ENCODE data around the gene C10orf71. TPM values are rescaled to one million over a fixed set of nuclear protein-coding genes. Genes with fewer than 3 reads are reported as not detected.
A peak's percentile ranks its signal among the peaks of the same experiment; 100 is the strongest.

Gene C10orf71
- polyA plus RNA-seq, 4 donors = under 0.01 to 0.16 TPM; not detected in 2

GRCh38 chr10:49333192-49333591, 34.2 kb downstream of the C10orf71 start:
- H3K9me3 ChIP-seq (ENCODE audit: control insufficient read depth in 2 of 2, insufficient read depth in 1 of 2, low read depth in 1 of 2, low read length in 1 of 2) = no peaks in the 10 kb centered on the region
- DNase-seq (no peak), FAIRE-seq (no peak)
- no peaks in the 10 kb centered on the region for H3K4me1 ChIP-seq (ENCODE audit: control insufficient read depth in 3 of 3, insufficient read depth in 2 of 3, low read depth in 1 of 3, low read length in 2 of 3)
- H3K27me3 ChIP-seq (ENCODE audit: control insufficient read depth in 3 of 3, insufficient read depth in 3 of 3, low read length in 3 of 3) = no peaks in the 10 kb centered on the region
- H3K27ac ChIP-seq (ENCODE audit: low read depth in 1 of 3, low read length in 2 of 3) = no peak overlapping the region
- H3K36me3 ChIP-seq (ENCODE audit: control insufficient read depth in 3 of 3, insufficient read depth in 2 of 3, low read depth in 1 of 3, low read length in 3 of 3) = no peaks in the 10 kb centered on the region
- 87 to 88% (median 88%) methylated on average over 6 of the region's 6 CpGs for WGBS, 3 donors
- no peak overlapping the region for H3K4me3 ChIP-seq (ENCODE audit: low read depth in 1 of 3, low read length in 3 of 3)

DNA sequence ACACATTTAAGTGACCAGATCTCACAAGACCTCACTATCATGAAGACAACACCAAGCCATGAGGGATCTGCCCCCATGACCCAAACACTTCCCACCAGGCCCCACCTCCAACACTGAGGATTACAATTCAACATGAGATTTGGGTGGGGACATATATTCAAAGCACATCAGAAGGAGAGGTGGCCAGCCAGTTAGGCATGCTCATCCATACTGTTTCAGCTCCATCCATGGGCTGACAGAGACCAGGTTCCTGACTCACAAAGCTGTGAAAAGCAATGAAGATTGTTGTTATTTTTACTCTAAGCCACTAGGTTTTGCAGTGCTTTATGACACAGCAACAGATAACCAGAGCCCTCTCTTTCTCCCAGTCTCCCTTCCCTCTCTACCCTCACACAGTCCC, 36.0 kb downstream of the C10orf71 start:
- H3K27me3 ChIP-seq (ENCODE audit: control insufficient read depth in 3 of 3, insufficient read depth in 3 of 3, low read length in 3 of 3) = no peaks in the 10 kb centered on the region
- FAIRE-seq (no peak), DNase-seq (no peak)
- H3K4me1 ChIP-seq (ENCODE audit: control insufficient read depth in 3 of 3, insufficient read depth in 2 of 3, low read depth in 1 of 3, low read length in 2 of 3) = no peaks in the 10 kb centered on the region
- no peak overlapping the region for H3K27ac ChIP-seq (ENCODE audit: low read depth in 1 of 3, low read length in 2 of 3)
- H3K36me3 ChIP-seq (ENCODE audit: control insufficient read depth in 3 of 3, insufficient read depth in 2 of 3, low read depth in 1 of 3, low read length in 3 of 3) = no peaks in the 10 kb centered on the region
- no peaks in the 10 kb centered on the region for H3K9me3 ChIP-seq (ENCODE audit: control insufficient read depth in 2 of 2, insufficient read depth in 1 of 2, low read depth in 1 of 2, low read length in 1 of 2)
- H3K4me3 ChIP-seq (ENCODE audit: low read depth in 1 of 3, low read length in 3 of 3) = no peak overlapping the region

DNA sequence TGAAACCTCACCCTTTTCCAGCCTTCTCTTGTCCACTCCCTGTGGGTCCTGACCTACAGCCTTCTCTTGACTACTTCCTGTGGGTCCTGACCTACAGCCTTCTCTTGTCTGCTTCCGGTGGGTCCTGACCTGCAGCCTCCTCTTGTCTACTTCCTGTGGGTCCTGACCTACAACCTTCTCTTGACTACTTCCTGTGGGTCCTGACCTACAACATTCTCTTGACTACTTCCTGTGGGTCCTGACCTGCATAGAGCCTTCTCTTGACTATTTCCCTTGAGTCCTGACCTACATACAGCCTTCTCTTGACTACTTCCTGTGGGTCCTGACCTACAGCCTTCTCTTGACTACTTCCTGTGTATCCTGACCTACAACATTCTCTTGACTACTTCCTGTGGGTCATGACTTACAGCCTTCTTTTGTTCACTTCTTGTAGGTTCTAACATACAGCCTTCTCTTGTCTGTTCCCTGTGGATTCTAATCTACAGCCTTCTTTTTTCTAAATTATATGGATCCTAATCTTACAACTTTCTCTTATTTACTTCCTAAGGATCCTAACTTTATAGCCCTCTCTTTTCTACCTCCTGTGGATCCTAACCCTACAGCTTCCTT, 36.5 kb downstream of the C10orf71 start:
- no peak overlapping the region for H3K4me3 ChIP-seq (ENCODE audit: low read depth in 1 of 3, low read length in 3 of 3)
- H3K4me1 ChIP-seq (ENCODE audit: control insufficient read depth in 3 of 3, insufficient read depth in 2 of 3, low read depth in 1 of 3, low read length in 2 of 3) = no peaks in the 10 kb centered on the region
- no peak overlapping the region for H3K27ac ChIP-seq (ENCODE audit: low read depth in 1 of 3, low read length in 2 of 3)
- no peaks in the 10 kb centered on the region for H3K27me3 ChIP-seq (ENCODE audit: control insufficient read depth in 3 of 3, insufficient read depth in 3 of 3, low read length in 3 of 3)
- 65 to 70% (median 65%) methylated on average over 1 of the region's 1 CpG for WGBS, 3 donors
- no peaks in the 10 kb centered on the region for H3K36me3 ChIP-seq (ENCODE audit: control insufficient read depth in 3 of 3, insufficient read depth in 2 of 3, low read depth in 1 of 3, low read length in 3 of 3)
- DNase-seq (peak in 1 of 2 donors; percentile 13), FAIRE-seq (no peak)
- no peaks in the 10 kb centered on the region for H3K9me3 ChIP-seq (ENCODE audit: control insufficient read depth in 2 of 2, insufficient read depth in 1 of 2, low read depth in 1 of 2, low read length in 1 of 2)

- H3K27me3 ChIP-seq (ENCODE audit: control insufficient read depth in 3 of 3, insufficient read depth in 3 of 3, low read length in 3 of 3) = no peaks in the 10 kb centered on the region
- DNase-seq = no peak
- no peak overlapping the region for H3K4me3 ChIP-seq (ENCODE audit: low read depth in 1 of 3, low read length in 3 of 3)
- no peaks in the 10 kb centered on the region for H3K36me3 ChIP-seq (ENCODE audit: control insufficient read depth in 3 of 3, insufficient read depth in 2 of 3, low read depth in 1 of 3, low read length in 3 of 3)
- no peak for FAIRE-seq
- no peaks in the 10 kb centered on the region for H3K4me1 ChIP-seq (ENCODE audit: control insufficient read depth in 3 of 3, insufficient read depth in 2 of 3, low read depth in 1 of 3, low read length in 2 of 3)
- no peaks in the 10 kb centered on the region for H3K9me3 ChIP-seq (ENCODE audit: control insufficient read depth in 2 of 2, insufficient read depth in 1 of 2, low read depth in 1 of 2, low read length in 1 of 2)
- 73 to 83% (median 82%) methylated on average over 1 of the region's 1 CpG for WGBS, 3 donors
- no peak overlapping the region for H3K27ac ChIP-seq (ENCODE audit: low read depth in 1 of 3, low read length in 2 of 3)
These were observed 39.6 kb downstream of the C10orf71 start for GRCh38 chr10:49338604-49339003.

DNA sequence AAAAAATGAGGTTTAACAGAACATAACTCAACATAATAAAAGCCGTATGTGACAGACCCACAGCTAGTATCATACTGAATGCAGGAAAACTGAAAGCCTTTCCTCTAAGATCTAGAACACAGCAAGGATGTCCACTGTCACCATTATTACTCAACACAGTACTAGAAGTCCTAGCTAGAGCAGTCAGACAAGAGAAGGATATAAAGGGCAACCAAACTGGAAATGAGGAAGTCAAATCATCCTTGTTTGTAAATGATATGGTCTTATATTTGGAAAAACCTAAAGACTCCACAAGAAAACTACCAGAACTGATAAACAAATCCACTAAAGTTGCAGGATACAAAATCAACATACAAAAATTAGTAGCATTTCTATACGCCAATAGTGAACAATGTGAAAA, 45.9 kb downstream of the C10orf71 start:
- Histone ChIP-seq H3K4me1 (ENCODE audit: control insufficient read depth in 3 of 3, insufficient read depth in 2 of 3, low read depth in 1 of 3, low read length in 2 of 3) (no peaks in the 10 kb centered on the region), H3K9me3 (ENCODE audit: control insufficient read depth in 2 of 2, insufficient read depth in 1 of 2, low read depth in 1 of 2, low read length in 1 of 2) (peaks cover 0 to 2% of the 10 kb centered on the region in 2 donors), H3K36me3 (ENCODE audit: control insufficient read depth in 3 of 3, insufficient read depth in 2 of 3, low read depth in 1 of 3, low read length in 3 of 3) (no peaks in the 10 kb centered on the region), H3K27me3 (ENCODE audit: control insufficient read depth in 3 of 3, insufficient read depth in 3 of 3, low read length in 3 of 3) (no peaks in the 10 kb centered on the region), H3K4me3 (ENCODE audit: low read depth in 1 of 3, low read length in 3 of 3) (no peak overlapping the region), H3K27ac (ENCODE audit: low read depth in 1 of 3, low read length in 2 of 3) (no peak overlapping the region)
- DNase-seq (no peak), FAIRE-seq (no peak)
- 67 to 93% (median 71%) methylated on average over 2 of the region's 2 CpGs for whole genome bisulfite sequencing, 3 donors

GRCh38 chr10:49347342-49347741, 48.4 kb downstream of the C10orf71 start:
- WGBS, 3 donors = 86 to 98% (median 90%) methylated on average over 4 of the region's 4 CpGs
- Histone ChIP-seq H3K9me3 (ENCODE audit: control insufficient read depth in 2 of 2, insufficient read depth in 1 of 2, low read depth in 1 of 2, low read length in 1 of 2) (peaks cover 0 to 10% of the 10 kb centered on the region in 2 donors), H3K4me1 (ENCODE audit: control insufficient read depth in 3 of 3, insufficient read depth in 2 of 3, low read depth in 1 of 3, low read length in 2 of 3) (no peaks in the 10 kb centered on the region), H3K36me3 (ENCODE audit: control insufficient read depth in 3 of 3, insufficient read depth in 2 of 3, low read depth in 1 of 3, low read length in 3 of 3) (no peaks in the 10 kb centered on the region), H3K4me3 (ENCODE audit: low read depth in 1 of 3, low read length in 3 of 3) (no peak overlapping the region), H3K27ac (ENCODE audit: low read depth in 1 of 3, low read length in 2 of 3) (no peak overlapping the region), H3K27me3 (ENCODE audit: control insufficient read depth in 3 of 3, insufficient read depth in 3 of 3, low read length in 3 of 3) (no peaks in the 10 kb centered on the region)
- no peak for DNase-seq
- FAIRE-seq = no peak

DNA sequence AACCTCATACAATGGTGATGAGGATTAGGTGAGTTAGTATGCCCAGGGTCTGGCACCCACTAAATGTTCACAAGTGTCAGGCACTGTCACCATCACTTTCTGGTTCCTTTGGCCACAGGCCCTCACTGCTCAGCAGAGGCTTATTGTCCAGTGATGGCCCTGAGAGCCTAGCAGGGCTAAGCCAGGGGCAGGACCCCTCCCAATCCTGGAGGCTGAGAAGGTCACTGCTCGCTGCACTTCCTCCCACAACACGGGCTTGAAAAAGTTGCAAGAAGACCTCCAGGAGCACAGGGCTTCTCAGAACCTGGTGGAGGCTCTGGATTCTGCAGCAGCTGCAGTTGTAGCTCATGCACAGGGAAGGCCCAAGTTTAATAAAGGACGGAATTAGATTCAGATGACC, 48.9 kb downstream of the C10orf71 start:
- Histone ChIP-seq H3K36me3 (ENCODE audit: control insufficient read depth in 3 of 3, insufficient read depth in 2 of 3, low read depth in 1 of 3, low read length in 3 of 3) (no peaks in the 10 kb centered on the region), H3K4me1 (ENCODE audit: control insufficient read depth in 3 of 3, insufficient read depth in 2 of 3, low read depth in 1 of 3, low read length in 2 of 3) (no peaks in the 10 kb centered on the region), H3K27ac (ENCODE audit: low read depth in 1 of 3, low read length in 2 of 3) (no peak overlapping the region), H3K4me3 (ENCODE audit: low read depth in 1 of 3, low read length in 3 of 3) (no peak overlapping the region), H3K27me3 (ENCODE audit: control insufficient read depth in 3 of 3, insufficient read depth in 3 of 3, low read length in 3 of 3) (no peaks in the 10 kb centered on the region), H3K9me3 (ENCODE audit: control insufficient read depth in 2 of 2, insufficient read depth in 1 of 2, low read depth in 1 of 2, low read length in 1 of 2) (peaks cover 0 to 10% of the 10 kb centered on the region in 2 donors)
- DNase-seq (no peak), FAIRE-seq (no peak)
- WGBS, 3 donors = 74 to 78% (median 77%) methylated on average over 3 of the region's 3 CpGs

DNA sequence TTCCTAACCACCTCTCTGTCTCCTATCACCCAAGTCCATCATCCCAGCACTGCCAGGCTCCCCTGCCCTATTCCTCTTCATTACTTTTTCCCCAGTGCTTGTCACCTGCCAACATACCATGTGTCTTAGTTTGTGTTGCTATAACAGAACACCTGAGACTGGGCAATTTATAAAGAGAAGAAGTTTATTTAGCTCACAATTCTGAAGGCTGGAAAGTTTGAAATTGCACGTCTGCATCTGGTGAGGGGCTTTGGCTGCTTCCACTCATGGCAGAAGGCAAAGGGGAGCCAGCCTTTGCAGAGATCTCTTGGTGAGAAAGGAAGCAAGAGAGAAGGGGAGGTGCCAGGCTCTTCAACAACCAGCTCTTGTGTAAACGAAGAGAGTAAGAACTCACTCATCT, 49.6 kb downstream of the C10orf71 start:
- peaks cover 0 to 10% of the 10 kb centered on the region in 2 donors for H3K9me3 ChIP-seq (ENCODE audit: control insufficient read depth in 2 of 2, insufficient read depth in 1 of 2, low read depth in 1 of 2, low read length in 1 of 2)
- no peak overlapping the region for H3K27ac ChIP-seq (ENCODE audit: low read depth in 1 of 3, low read length in 2 of 3)
- no peak for FAIRE-seq
- no peaks in the 10 kb centered on the region for H3K27me3 ChIP-seq (ENCODE audit: control insufficient read depth in 3 of 3, insufficient read depth in 3 of 3, low read length in 3 of 3)
- DNase-seq = no peak
- H3K36me3 ChIP-seq (ENCODE audit: control insufficient read depth in 3 of 3, insufficient read depth in 2 of 3, low read depth in 1 of 3, low read length in 3 of 3) = no peaks in the 10 kb centered on the region
- WGBS, 3 donors = 55 to 63% (median 59%) methylated on average over 2 of the region's 2 CpGs
- no peaks in the 10 kb centered on the region for H3K4me1 ChIP-seq (ENCODE audit: control insufficient read depth in 3 of 3, insufficient read depth in 2 of 3, low read depth in 1 of 3, low read length in 2 of 3)
- H3K4me3 ChIP-seq (ENCODE audit: low read depth in 1 of 3, low read length in 3 of 3) = no peak overlapping the region

GRCh38 chr10:49349390-49349789, 50.4 kb downstream of the C10orf71 start:
- DNase-seq = no peak
- Histone ChIP-seq H3K4me3 (ENCODE audit: low read depth in 1 of 3, low read length in 3 of 3) (no peak overlapping the region), H3K27me3 (ENCODE audit: control insufficient read depth in 3 of 3, insufficient read depth in 3 of 3, low read length in 3 of 3) (no peaks in the 10 kb centered on the region), H3K36me3 (ENCODE audit: control insufficient read depth in 3 of 3, insufficient read depth in 2 of 3, low read depth in 1 of 3, low read length in 3 of 3) (no peaks in the 10 kb centered on the region), H3K4me1 (ENCODE audit: control insufficient read depth in 3 of 3, insufficient read depth in 2 of 3, low read depth in 1 of 3, low read length in 2 of 3) (no peaks in the 10 kb centered on the region), H3K27ac (ENCODE audit: low read depth in 1 of 3, low read length in 2 of 3) (no peak overlapping the region), H3K9me3 (ENCODE audit: control insufficient read depth in 2 of 2, insufficient read depth in 1 of 2, low read depth in 1 of 2, low read length in 1 of 2) (peaks cover 0 to 10% of the 10 kb centered on the region in 2 donors)
- FAIRE-seq = no peak
- 92 to 95% (median 93%) methylated on average over 4 of the region's 4 CpGs for WGBS, 3 donors
